ENCODE measurements around the gene HEBP1.

- no peak for TF ChIP-seq POLR2AphosphoS5 (IDR thresholded peaks at IDR 0.05)
- TF ChIP-seq CTCF (IDR thresholded peaks at IDR 0.05): no peak
Observed at GRCh38 chr12:12999271-12999958, 650 bp downstream of the HEBP1 start.

Measured in upper lobe of left lung (tissue), 4 donors.